AG09309 (cell line): ENCODE measurements around the gene PHPT1.
"Not testable (repeated sequence)": the region's sequence is repeated elsewhere in the genome, so short reads cannot be mapped to it uniquely, and the experiment has no call there.

Source experiments
- DNase-seq: peaks from one replicate; pipeline ENCODE4 v3.0.0-alpha.2; 2010; ENCODE audit warnings: low read depth
- H3K4me3 ChIP-seq: 2 replicates; pipeline ENCODE4 v1.5.1; 2011; ENCODE audit warnings: mild to moderate bottlenecking, low read depth, low read length, moderate library complexity; ENCODE audit not compliant: control insufficient read depth
- CTCF ChIP-seq: IDR thresholded peaks from 2 replicates; pipeline ENCODE4 v1.5.1; 2011; ENCODE audit warnings: mild to moderate bottlenecking, low read depth, low read length, inconsistent platforms; ENCODE audit not compliant: insufficient read depth, control insufficient read depth; ENCODE audit errors: missing control alignments

The PHPT1 gene

GRCh38 chr9:136867480-136867879 lies 18.3 kb downstream of the PHPT1 start:
- no peak for DNase-seq
- H3K4me3 ChIP-seq, result no peak overlapping the region
- TF ChIP-seq CTCF, result no peak

GRCh38 chr9:136867917-136868316 lies 18.7 kb downstream of the PHPT1 start:
- no peak for TF ChIP-seq CTCF

GRCh38 chr9:136868644-136869043 lies 19.4 kb downstream of the PHPT1 start:
- DNase-seq, result no peak
- TF ChIP-seq CTCF, result no peak

More at GRCh38 chr9:136867917-136868316, 18.7 kb downstream of the PHPT1 start:
- no peak overlapping the region for H3K4me3 ChIP-seq
- DNase-seq, result no peak

GRCh38 chr9:136869611-136870010 lies 20.4 kb downstream of the PHPT1 start:
- DNase-seq, result not testable (repeated sequence)

More at GRCh38 chr9:136868644-136869043, 19.4 kb downstream of the PHPT1 start:
- no peak overlapping the region for H3K4me3 ChIP-seq

GRCh38 chr9:136875155-136875554 lies 25.9 kb downstream of the PHPT1 start:
- TF ChIP-seq CTCF, result no peak
- no peak for DNase-seq
- H3K4me3 ChIP-seq, result no peak overlapping the region

More at GRCh38 chr9:136869611-136870010, 20.4 kb downstream of the PHPT1 start:
- H3K4me3 ChIP-seq, result not testable (repeated sequence)

- TF ChIP-seq CTCF, result no peak
- no peak for DNase-seq
- no peak overlapping the region for H3K4me3 ChIP-seq
These were observed 27.3 kb downstream of the PHPT1 start for GRCh38 chr9:136876476-136876875.

GRCh38 chr9:136880651-136881050 lies 31.4 kb downstream of the PHPT1 start:
- no peak for TF ChIP-seq CTCF
- no peak for DNase-seq
- H3K4me3 ChIP-seq, result no peak overlapping the region
